Stimulated activated naive CD4-positive, alpha-beta T cell (primary cell): ENCODE measurements around the gene THAP3.
"Not testable (repeated sequence)": the region's sequence is repeated elsewhere in the genome, so short reads cannot be mapped to it uniquely, and the experiment has no call there.

ENCODE experiments used
- DNase-seq, 6 experiments: peaks; one replicate each; lab custom pipeline; 2025; lab: John Stamatoyannopoulos, UW

The THAP3 gene

GRCh38 chr1:6635161-6635909 is 10.7 kb downstream of the THAP3 start:
- DNase-seq = no peak

GRCh38 chr1:6635910-6636760 is 11.5 kb downstream of the THAP3 start:
- no peak for DNase-seq

GRCh38 chr1:6636778-6637177 is 12.1 kb downstream of the THAP3 start:
- DNase-seq = not testable (repeated sequence)

- DNase-seq = no peak
Measured at GRCh38 chr1:6637770-6638169, 13.1 kb downstream of the THAP3 start.

GRCh38 chr1:6638226-6638625 is 13.6 kb downstream of the THAP3 start:
- no peak for DNase-seq

- DNase-seq = not testable (repeated sequence)
Measured at GRCh38 chr1:6640867-6641266, 16.2 kb downstream of the THAP3 start.

GRCh38 chr1:6645018-6645417 is 20.4 kb downstream of the THAP3 start:
- DNase-seq = no peak

GRCh38 chr1:6646499-6647148 is 22.0 kb downstream of the THAP3 start:
- peak in 5 of 6 experiments; percentile 6 to 62 (median 49) for DNase-seq

- no peak for DNase-seq
Measured at GRCh38 chr1:6648556-6648955, 23.9 kb downstream of the THAP3 start.

- no peak for DNase-seq
Measured at GRCh38 chr1:6651909-6652308, 27.2 kb downstream of the THAP3 start.

GRCh38 chr1:6652986-6653385 is 28.3 kb downstream of the THAP3 start:
- no peak for DNase-seq

GRCh38 chr1:6653436-6654290 is 29.0 kb downstream of the THAP3 start:
- no peak for DNase-seq

GRCh38 chr1:6657138-6657537 is 32.5 kb downstream of the THAP3 start:
- DNase-seq = no peak

GRCh38 chr1:6658359-6659060 is 33.8 kb downstream of the THAP3 start:
- DNase-seq = no peak

GRCh38 chr1:6660415-6661049 is 35.9 kb downstream of the THAP3 start:
- DNase-seq = no peak

GRCh38 chr1:6662468-6662867 is 37.8 kb downstream of the THAP3 start:
- not testable (repeated sequence) for DNase-seq

- no peak for DNase-seq
Measured at GRCh38 chr1:6666696-6667095, 42.0 kb downstream of the THAP3 start.

GRCh38 chr1:6667139-6667538 is 42.5 kb downstream of the THAP3 start:
- DNase-seq = no peak

GRCh38 chr1:6668503-6668902 is 43.8 kb downstream of the THAP3 start:
- DNase-seq = no peak

GRCh38 chr1:6672558-6672957 is 47.9 kb downstream of the THAP3 start:
- DNase-seq = no peak
